Tibial nerve (tissue), 3 donors: ENCODE results near the gene TMCC1.

Experiments
- CTCF ChIP-seq, 5 experiments: fragments of 200-600 bp in 3 of 5; fragments of 450-650 bp in 2 of 5; sonication (generic) in 3 of 5; IDR thresholded peaks; one replicate each; pipeline ENCODE4 v1.5.1; 2016 to 2019; ENCODE audit warnings: antibody characterized with exemption in 5 of 5, mild to moderate bottlenecking in 3 of 5, moderate library complexity in 2 of 5
- POLR2A ChIP-seq, 2 donors: fragments of 450-650 bp; IDR thresholded peaks; one replicate each; pipeline ENCODE4 v1.6.1; 2017; ENCODE audit warnings: antibody characterized with exemption in 2 of 2, mild to moderate bottlenecking in 2 of 2, moderate library complexity in 2 of 2

GRCh38 chr3:129614927-129615363 is 278.6 kb downstream of the TMCC1 start:
- TF ChIP-seq CTCF (IDR thresholded peaks at IDR 0.05) (no peak), POLR2A (IDR thresholded peaks at IDR 0.05) (no peak)
